H7 (cell line): ENCODE measurements around the gene PPARG. TPM values are rescaled to one million over a fixed set of nuclear protein-coding genes. Genes with fewer than 3 reads are reported as not detected.

Source experiments
- DNase-seq: peaks from one replicate; pipeline ENCODE4 v3.0.0; 2012
- H3K27me3 ChIP-seq: 2 replicates; pipeline ENCODE4 v1.6.0; 2011; ENCODE audit warnings: mild to moderate bottlenecking, low read length; ENCODE audit not compliant: control insufficient read depth, insufficient read depth
- H3K36me3 ChIP-seq: replicated peaks from 2 replicates; pipeline ENCODE4 v1.5.1; 2011; ENCODE audit warnings: low read length; ENCODE audit not compliant: control insufficient read depth, insufficient read depth
- H3K4me3 ChIP-seq: 2 replicates; pipeline ENCODE4 v1.5.1; 2011; ENCODE audit warnings: low read depth, mild to moderate bottlenecking, control low read depth, low read length, moderate library complexity; ENCODE audit not compliant: insufficient read depth
- total RNA-seq: library from RNA; depleted of rRNA; stranded (reverse); fragments of >200 nt; shearing (Covaris generic); gene quantifications from 2 replicates; pipeline ENCODE4 v1.2.3, GENCODE V29; 2014

The PPARG gene
- total RNA-seq, 1 experiment from 2014 or later: 0.62 TPM

DNA sequence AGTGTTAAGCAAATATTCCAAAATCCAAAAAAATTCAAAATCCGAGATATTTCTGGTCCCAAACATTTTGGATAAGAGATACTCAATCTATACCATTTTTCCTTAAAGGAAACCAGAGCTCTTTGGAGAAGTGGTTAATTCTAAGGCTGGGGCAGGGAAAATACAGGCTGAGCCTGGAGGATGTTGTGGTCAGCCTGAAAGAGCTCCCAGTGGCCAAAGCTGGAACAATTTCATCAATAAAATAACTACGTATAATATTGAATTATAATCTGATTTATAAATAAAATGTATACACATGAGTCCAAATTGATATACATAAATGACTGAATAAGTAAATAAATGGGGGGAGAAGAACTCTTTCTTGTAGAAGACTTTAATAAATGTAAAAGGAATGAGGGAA, 24.6 kb downstream of the PPARG start:
- no peak overlapping the region for H3K4me3 ChIP-seq
- DNase-seq: no peak
- H3K36me3 ChIP-seq: no peaks in the 10 kb centered on the region
- H3K27me3 ChIP-seq: no peaks in the 10 kb centered on the region

DNA sequence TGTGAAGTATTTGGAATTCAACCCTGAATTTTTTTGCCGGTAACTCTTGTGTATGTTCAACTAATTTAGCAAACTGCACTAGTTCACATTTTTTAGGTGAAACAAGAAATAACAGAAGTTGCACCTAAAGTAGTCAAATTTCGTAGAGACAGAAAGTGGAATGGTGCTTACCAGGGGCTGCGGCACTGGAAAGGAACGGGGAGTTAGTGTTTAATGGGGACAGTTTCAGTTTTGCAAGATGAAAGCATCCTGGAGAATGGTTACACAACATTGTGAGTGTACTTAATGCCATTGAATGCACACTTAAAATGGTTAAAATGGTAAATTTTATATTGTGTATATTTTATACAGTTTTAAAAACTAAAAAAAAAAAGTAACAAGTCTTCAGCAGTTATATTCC, 27.4 kb downstream of the PPARG start:
- H3K4me3 ChIP-seq: no peak overlapping the region
- H3K36me3 ChIP-seq: no peaks in the 10 kb centered on the region
- H3K27me3 ChIP-seq: no peaks in the 10 kb centered on the region

DNA sequence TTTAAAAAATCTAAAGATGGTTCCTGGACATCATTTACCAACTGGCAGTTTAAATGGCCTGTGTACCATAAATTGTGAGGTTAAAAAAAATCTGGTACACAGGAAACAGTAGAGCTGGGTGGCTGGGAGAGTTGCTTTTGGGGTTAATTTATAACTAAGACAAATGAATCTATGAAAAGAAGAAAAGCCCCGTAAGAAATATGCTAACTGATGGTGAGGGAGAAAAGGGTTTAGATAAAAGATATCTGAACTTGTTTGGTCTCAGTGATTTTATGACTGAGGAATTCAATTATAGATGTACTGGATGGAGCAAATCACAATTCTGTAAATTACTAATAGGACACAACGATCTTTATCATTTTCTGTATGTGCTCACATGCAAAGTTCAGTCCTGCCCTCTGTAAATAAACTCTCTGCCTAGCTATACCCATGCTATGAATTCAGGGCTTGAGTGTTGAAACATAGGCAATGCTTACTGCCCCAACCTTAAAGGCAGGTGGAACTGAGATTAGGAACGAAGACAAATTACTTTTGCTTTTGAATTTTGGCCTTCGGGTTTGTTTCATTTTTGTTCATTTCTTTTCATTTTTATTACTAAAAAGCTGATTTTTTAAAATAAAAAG, 28.0 kb downstream of the PPARG start:
- H3K4me3 ChIP-seq: no peak overlapping the region
- H3K36me3 ChIP-seq: no peaks in the 10 kb centered on the region
- no peak for DNase-seq
- H3K27me3 ChIP-seq: no peaks in the 10 kb centered on the region

More for the DNA sequence above, 27.4 kb downstream of the PPARG start:
- DNase-seq: no peak

DNA sequence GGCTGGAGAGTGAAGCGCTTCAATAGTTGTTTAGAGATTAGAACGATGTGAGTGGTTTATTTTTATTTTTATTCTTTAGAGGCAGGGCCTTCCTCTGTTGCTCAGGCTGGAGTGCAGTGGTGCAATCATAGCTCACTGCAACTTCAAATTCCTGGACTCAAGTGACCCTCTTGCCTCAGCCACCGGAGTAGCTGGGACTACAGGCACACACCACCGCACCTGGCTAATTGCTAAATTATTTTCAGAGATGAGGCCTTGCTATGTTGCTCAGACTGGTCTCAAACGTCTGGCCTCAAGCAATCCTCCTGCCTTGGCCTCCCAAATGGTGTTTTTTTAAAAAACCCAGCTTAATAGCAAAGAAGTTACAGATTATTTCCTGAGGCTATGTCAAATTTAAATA, 29.0 kb downstream of the PPARG start:
- Histone ChIP-seq H3K27me3 (no peaks in the 10 kb centered on the region), H3K4me3 (no peak overlapping the region), H3K36me3 (no peaks in the 10 kb centered on the region)
- DNase-seq: no peak

DNA sequence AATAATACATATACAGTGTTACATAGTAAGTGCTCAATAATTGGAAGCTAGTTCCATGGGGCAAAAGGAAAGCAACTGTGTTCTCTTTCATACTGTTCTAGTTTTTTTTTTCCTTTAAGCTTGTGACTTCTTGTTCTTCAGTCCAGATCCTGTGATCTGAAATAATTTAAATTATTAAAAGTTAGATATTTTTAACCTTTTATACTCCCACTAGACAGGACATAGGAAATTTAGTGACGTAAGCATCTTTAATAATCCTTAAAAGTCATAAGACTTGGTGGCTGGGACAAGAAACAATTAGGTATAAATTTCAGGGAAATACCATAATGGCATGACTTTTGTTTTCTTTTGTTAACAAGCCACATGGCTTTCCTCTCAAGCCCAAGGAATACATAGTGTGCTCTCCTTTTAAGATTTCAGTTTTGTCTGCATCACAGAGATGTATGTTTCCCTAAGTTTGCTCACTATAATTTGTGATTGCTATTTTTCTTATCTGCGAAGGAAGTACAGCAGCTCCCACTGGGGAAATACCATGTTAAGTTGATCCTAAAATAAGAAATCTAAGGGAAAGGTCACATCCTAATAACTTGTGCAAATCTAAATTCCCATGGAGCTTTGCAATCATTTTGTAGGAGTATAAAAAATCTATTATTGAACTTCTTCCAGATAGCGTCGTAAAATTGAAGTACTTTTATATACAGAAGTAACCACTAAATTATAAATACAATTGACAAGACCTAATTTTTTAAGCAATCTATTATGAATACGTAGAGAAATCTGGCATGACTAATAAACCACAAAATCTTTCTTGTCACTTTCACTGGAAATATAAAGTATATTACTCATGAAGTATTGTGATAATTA, 30.1 kb downstream of the PPARG start:
- Histone ChIP-seq H3K36me3 (no peaks in the 10 kb centered on the region), H3K4me3 (no peak overlapping the region), H3K27me3 (no peaks in the 10 kb centered on the region)
- no peak for DNase-seq

DNA sequence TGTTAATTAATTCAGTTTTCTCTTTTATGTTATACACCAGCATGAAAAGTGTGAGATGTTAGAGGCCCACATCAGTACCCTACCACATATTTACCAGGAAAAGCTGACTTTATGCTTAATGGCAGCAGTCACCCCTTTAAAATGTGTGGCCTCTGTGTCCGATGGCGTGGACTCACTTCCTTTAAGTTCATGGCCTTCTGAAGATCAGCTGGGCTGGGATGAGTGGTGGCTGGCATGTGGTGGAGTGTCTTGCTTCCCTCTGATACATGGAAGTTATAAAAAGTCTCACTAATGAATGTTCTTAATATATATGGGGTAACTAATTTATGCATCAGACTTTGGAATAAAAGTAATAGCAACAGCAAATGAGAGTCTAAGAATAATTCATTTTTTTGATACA, 32.1 kb downstream of the PPARG start:
- no peak for DNase-seq
- Histone ChIP-seq H3K4me3 (no peak overlapping the region), H3K36me3 (no peaks in the 10 kb centered on the region), H3K27me3 (no peaks in the 10 kb centered on the region)

DNA sequence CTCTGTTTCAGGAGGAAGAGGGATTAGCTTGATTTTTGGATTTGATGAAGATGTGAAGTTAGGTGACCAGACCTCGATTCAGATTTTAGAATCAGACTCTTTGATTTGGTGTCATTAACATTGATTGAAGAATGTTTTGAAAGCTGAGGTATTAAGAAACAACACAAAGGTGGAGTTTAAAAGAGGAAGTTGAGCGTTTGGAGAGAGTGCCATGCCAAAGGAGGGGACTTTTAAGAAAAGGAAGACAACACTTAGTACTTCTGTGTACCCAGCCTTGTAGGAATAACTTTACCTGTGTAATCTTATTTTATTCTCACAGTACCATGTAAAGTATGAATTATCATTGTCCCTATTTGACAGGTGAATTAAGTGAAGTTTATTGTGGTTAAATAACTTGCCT, 34.4 kb downstream of the PPARG start:
- H3K4me3 ChIP-seq: no peak overlapping the region
- H3K36me3 ChIP-seq: no peaks in the 10 kb centered on the region
- DNase-seq: no peak
- H3K27me3 ChIP-seq: no peaks in the 10 kb centered on the region

DNA sequence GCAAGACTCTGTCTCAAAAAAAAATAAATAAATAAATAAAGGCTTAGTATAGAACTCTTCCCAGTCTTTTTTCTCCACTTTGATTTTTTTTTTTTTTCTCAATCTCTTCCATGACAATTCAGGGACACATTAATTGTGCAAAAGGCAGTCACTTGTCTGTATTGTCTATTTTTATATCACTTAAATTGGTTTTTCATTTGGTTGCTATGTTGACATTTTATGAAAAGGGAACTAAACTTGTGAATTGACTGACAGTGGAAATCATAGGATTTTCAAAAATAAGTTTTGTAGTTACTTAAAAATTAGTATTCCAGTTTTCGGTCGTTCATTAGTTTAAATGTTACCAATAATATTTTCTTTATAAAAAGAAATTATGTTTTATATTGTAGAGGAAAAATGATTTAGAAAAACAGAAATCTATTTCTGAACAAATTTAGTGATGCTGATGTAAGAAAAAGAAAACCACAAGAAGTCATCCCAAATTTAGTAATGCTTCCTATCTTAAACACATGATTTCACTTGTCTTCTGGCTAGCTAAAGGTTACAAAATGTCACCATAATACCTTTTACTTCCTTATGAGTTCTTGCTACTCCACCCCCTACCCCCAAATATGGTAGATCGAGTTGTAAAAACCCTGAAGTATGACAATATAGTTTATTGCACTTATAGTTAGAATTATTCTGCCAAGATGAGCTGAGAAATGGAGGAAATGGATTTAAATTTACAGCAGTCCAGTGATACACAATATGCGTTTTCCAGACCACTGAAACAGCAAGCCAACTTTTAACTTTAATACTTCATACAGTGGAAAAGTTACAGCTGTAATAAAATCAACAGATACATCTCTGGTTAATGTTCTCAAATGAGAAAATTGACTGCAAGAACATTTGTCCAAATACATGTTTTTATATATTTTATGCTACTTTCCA, 37.0 kb downstream of the PPARG start:
- DNase-seq: no peak
- Histone ChIP-seq H3K27me3 (no peaks in the 10 kb centered on the region), H3K36me3 (no peaks in the 10 kb centered on the region), H3K4me3 (no peak overlapping the region)

DNA sequence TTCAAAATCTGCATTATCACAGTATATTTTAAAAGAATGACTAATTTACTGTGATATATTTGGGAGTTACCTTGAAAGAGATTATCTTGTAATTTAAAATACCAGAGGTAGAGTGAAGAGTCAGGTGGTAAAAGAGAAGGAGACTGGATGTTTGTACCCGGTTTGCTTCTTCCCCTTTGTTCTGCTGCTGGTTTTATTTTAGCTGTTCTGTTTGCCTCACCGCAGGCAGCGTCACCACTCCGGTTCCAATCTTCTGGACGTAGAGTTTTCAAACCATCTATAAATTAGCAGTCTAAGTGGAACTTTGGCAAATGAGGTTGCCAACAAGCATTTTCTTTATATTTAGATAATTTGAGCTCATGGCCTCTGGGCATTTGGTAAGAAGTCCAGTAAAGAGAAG, 38.2 kb downstream of the PPARG start:
- Histone ChIP-seq H3K27me3 (no peaks in the 10 kb centered on the region), H3K36me3 (no peaks in the 10 kb centered on the region), H3K4me3 (no peak overlapping the region)
- DNase-seq: no peak

DNA sequence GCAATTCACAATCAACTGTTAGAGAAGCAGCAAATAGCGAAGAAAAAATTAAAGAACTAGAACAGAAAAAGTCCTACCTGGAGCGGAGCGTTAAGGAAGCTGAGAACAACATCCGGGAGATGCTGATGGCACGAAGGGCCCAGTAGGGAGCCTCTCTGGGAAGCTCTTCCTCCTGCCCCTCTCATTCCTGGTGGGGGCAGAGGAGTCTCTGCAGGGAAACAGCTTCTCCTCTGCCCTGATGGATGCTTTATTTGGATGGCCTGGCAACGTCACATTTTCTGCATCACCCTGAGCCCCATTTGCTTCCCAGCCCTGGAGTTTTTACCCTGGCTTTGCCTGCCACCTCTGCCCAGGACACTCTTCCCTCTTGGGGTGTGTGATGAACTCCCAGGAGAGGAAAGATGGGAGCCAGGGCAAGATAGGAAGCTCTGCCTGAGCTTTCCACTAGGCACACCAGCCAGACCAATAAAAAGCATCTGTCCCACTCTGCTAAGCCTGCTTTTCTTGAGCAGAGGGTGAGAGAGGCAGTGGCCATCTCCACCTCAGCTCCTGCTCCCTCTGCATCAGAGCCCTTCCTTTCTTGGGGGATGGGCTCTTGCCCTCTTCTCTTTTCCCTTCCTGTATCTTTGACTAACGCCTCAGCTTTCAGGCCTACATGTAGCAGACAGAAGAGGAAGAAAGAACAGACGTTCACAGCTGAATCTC, 39.4 kb downstream of the PPARG start:
- H3K36me3 ChIP-seq: no peaks in the 10 kb centered on the region
- no peak overlapping the region for H3K4me3 ChIP-seq
- no peaks in the 10 kb centered on the region for H3K27me3 ChIP-seq
- no peak for DNase-seq

DNA sequence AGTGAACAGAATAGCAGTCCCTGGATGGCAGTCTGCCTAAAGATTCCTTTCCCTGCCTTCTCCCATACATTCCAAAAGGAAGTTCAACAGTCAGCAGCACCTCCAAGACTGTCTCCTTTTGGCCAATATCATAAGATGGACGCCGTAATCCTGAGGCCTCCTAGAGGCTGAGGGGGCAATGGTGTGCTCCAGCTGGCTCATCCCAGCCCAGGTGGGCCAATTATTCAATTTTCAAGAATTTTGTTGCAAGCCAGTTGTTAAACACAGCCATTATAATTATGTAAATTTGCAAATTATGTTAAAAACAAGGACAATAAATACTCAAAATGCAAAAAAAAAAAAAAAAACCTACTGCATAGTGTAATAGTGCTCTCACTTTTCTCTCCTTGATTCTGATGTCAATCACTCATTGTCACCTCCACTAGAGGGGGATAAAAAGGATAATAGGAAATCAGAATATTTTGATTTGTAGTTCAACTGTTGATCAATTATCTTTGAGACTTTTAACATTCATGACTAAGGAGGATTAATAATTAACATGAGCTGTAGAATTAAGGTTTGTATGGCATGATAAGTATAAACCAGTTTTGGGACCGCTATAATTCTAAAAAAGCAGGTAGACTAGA, 40.1 kb downstream of the PPARG start:
- no peaks in the 10 kb centered on the region for H3K27me3 ChIP-seq
- no peak for DNase-seq
- H3K4me3 ChIP-seq: no peak overlapping the region
- no peaks in the 10 kb centered on the region for H3K36me3 ChIP-seq

DNA sequence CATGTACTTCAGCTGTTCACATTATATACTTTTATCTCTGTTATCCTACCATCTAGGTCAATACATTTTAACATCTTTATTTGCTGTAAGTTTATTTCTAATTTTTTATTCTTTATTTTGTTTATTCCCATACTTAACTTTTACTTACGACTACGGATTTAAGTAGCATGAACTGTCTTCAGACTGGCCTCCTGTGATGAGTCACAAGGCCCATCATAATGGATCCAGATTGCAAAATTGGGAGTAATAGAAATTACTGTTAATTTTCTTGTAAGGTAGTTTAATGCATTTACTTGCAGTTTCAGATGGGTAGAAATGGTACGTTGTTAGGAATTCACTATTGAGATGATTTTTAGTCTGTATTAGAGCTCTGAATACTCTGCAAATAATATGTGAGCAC, 45.9 kb downstream of the PPARG start:
- no peak for DNase-seq
- Histone ChIP-seq H3K36me3 (no peaks in the 10 kb centered on the region), H3K27me3 (no peaks in the 10 kb centered on the region), H3K4me3 (no peak overlapping the region)

DNA sequence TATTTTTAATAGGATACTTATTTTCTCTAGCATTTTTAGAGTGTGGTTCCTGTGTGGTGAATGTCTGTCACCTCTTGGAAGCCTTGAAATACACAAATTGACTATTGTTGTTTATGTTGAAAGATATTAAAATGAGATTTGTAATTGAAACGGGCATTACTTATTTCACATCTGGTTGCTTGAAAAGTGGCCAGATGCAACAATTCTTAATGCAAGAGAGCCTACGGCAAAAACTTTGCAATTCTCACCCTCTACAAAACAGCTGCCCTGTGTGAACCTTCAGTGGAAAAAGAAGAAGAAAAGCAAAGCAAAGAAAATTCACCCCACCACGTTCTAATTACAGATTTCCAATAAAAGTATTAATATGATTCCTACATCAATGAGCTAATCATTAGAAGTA, 46.6 kb downstream of the PPARG start:
- H3K27me3 ChIP-seq: no peaks in the 10 kb centered on the region
- H3K36me3 ChIP-seq: no peaks in the 10 kb centered on the region
- DNase-seq: no peak
- H3K4me3 ChIP-seq: no peak overlapping the region

DNA sequence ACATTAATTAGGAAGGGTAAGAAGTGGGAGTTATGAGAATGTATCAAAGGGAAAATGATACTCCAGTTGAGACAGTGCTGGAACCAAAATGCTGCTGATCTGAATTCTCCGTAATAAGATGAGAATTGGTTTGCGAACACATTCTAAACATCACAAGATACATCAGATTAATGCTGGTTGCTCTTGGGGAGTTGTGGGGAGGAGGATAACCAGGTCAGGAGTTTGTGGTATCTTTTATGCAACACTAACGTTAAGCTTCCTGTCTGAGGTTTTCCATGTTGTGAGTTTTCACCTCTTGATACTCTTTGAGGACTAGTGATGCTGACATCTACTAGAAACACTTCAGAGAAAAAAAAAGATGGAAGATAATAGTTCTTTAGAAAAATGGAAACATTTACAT, 47.2 kb downstream of the PPARG start:
- H3K27me3 ChIP-seq: no peaks in the 10 kb centered on the region
- DNase-seq: no peak
- H3K36me3 ChIP-seq: no peaks in the 10 kb centered on the region
- no peak overlapping the region for H3K4me3 ChIP-seq
